Measurements from ENCODE around the gene UBQLN1.

The UBQLN1 gene

DNA sequence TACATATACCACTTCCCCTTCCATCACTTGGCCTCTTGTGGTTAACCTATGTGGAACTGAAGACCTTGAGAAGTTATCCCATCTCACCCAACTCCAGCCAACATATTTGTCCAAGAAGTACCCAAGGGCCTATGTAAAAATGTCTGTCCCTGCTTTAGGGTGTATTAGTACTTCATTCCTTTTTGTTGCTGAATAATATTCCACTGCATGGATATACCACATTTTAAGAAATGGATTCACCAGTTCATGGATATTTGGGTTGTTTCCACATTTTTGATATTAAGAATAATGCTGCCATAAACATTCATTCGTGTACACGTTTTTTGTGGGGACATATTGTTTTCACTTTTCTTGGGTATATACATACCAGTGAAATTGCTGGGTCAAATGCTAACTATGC lies 56.2 kb downstream of the UBQLN1 start:
- no peak overlapping the region for H3K4me3 ChIP-seq (ENCODE audit: low read length)
- no peaks in the 10 kb centered on the region for H3K9me3 ChIP-seq (ENCODE audit: insufficient read depth, low read depth, low read length)
- no peak overlapping the region for H3K9ac ChIP-seq (ENCODE audit: low read depth, low read length)
- H3K36me3 ChIP-seq (ENCODE audit: insufficient read depth, low read depth, low read length), result peaks cover 59% of the 10 kb centered on the region
- H3K27me3 ChIP-seq (ENCODE audit: insufficient read depth, low read length), result no peaks in the 10 kb centered on the region
- no peaks in the 10 kb centered on the region for H3K4me1 ChIP-seq (ENCODE audit: insufficient read depth, low read length)
- H3K27ac ChIP-seq (ENCODE audit: low read length), result no peak overlapping the region

DNA sequence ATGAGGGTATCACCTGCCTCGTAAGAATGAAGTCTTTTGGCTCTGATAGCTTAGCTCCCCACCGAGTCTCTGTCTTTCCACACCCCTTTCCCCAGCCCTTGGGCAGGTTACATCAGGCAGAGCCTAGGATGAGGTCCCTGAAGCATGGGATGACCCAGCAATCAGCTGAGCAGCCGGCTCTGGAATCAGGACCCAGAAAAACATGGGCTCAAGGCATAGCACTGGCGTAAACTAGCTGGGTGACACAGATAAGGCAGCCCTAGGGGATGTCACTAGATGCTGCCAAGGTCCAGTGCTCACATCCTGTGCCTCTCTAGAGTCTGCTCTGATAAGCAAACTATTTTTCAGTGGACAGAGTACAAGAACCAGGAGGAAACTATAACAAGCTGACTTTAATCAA lies 58.2 kb downstream of the UBQLN1 start:
- no peak overlapping the region for H3K4me3 ChIP-seq (ENCODE audit: low read length)
- no peaks in the 10 kb centered on the region for H3K27me3 ChIP-seq (ENCODE audit: insufficient read depth, low read length)
- H3K27ac ChIP-seq (ENCODE audit: low read length), result peak overlapping the region; percentile 54
- H3K36me3 ChIP-seq (ENCODE audit: insufficient read depth, low read depth, low read length), result peaks cover 39% of the 10 kb centered on the region
- no peaks in the 10 kb centered on the region for H3K9me3 ChIP-seq (ENCODE audit: insufficient read depth, low read depth, low read length)
- H3K9ac ChIP-seq (ENCODE audit: low read depth, low read length), result no peak overlapping the region; the same call in 1 of the 2 replicates
- H3K4me1 ChIP-seq (ENCODE audit: insufficient read depth, low read length), result no peaks in the 10 kb centered on the region

DNA sequence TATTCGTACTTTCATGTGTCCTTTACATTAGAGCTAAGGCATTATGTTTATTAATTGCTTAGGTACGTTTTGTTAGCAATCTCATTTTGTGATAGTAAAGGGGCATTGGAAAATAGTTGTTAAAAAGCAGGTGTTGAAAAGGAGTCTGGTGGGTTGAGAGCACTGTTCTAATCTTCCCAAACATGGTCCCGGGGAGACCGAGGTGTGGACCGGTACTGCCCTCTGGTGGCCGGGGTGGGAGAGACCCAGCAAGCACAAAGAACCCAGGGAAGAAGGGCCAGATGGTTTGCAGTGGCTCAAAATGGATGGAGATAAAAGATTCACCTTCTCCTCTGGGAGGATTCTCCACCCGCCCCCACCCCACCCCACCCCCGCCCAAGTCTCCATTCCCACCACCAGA lies 58.7 kb downstream of the UBQLN1 start:
- H3K9ac ChIP-seq (ENCODE audit: low read depth, low read length), result no peak overlapping the region
- no peaks in the 10 kb centered on the region for H3K4me1 ChIP-seq (ENCODE audit: insufficient read depth, low read length)
- H3K27me3 ChIP-seq (ENCODE audit: insufficient read depth, low read length), result no peaks in the 10 kb centered on the region
- H3K36me3 ChIP-seq (ENCODE audit: insufficient read depth, low read depth, low read length), result peaks cover 35% of the 10 kb centered on the region
- no peak overlapping the region for H3K4me3 ChIP-seq (ENCODE audit: low read length)
- H3K27ac ChIP-seq (ENCODE audit: low read length), result no peak overlapping the region
- H3K9me3 ChIP-seq (ENCODE audit: insufficient read depth, low read depth, low read length), result no peaks in the 10 kb centered on the region

DNA sequence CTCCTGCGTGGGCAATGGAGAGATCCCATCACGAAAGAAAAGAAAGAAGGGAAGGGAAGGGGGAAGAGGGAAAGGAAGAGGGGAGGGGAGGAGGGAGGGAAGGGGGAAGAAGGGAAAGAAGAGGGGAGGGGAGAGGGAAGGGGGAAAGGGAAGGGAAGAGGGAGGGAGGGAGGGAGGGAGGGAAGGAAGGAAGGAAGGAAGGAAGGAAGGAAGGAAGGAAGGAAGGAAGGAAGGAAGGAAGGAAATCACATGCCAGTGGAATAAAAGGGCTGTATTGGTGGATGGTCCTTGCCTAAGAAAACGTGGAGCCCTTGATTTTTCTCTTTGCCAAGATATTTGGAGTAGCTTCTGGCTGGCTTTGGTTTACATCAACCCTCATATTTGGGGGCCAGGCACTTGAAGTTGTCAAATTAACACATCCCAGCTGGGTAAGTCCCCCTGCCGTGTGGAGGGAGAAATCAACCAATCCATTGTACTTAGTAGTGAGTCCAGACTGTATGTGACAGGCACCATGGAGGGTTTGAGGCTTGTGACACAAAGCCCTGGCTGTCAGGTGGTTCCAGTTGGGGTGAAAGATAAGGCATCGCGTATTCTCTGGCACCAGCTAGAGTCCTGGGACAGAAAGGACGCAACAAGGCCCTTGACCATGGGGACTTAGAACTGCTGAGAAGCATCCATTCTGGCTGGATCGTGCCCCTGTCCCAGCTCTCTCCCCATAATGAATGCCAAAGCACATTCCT lies 61.1 kb downstream of the UBQLN1 start:
- Histone ChIP-seq H3K4me1 (ENCODE audit: insufficient read depth, low read length) (no peaks in the 10 kb centered on the region), H3K36me3 (ENCODE audit: insufficient read depth, low read depth, low read length) (peaks cover 18% of the 10 kb centered on the region), H3K4me3 (ENCODE audit: low read length) (no peak overlapping the region), H3K27ac (ENCODE audit: low read length) (no peak overlapping the region), H3K9ac (ENCODE audit: low read depth, low read length) (no peak overlapping the region), H3K9me3 (ENCODE audit: insufficient read depth, low read depth, low read length) (no peaks in the 10 kb centered on the region), H3K27me3 (ENCODE audit: insufficient read depth, low read length) (no peaks in the 10 kb centered on the region)

DNA sequence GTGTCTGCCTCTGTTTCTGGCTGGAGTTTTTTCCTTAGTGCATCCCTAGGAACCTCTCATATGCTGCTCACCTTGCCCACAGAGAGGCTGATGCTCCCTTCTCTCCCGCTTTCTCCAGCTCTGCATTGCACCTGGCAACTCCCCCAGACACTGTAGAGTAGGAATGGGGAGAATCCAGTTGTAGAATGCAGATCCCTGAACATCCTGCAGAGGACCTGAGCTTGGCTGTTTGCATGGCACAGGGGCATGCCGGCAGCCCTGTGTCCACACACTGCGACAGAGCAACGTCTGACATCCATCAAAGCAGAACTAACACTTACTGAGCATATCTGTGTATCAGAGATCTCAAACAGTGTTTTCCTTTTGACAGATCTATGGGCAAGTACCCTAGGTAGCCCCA lies 65.0 kb downstream of the UBQLN1 start:
- no peaks in the 10 kb centered on the region for H3K9me3 ChIP-seq (ENCODE audit: insufficient read depth, low read depth, low read length)
- H3K36me3 ChIP-seq (ENCODE audit: insufficient read depth, low read depth, low read length), result no peaks in the 10 kb centered on the region
- no peak overlapping the region for H3K27ac ChIP-seq (ENCODE audit: low read length)
- H3K9ac ChIP-seq (ENCODE audit: low read depth, low read length), result no peak overlapping the region
- no peak overlapping the region for H3K4me3 ChIP-seq (ENCODE audit: low read length)
- H3K4me1 ChIP-seq (ENCODE audit: insufficient read depth, low read length), result no peaks in the 10 kb centered on the region
- no peaks in the 10 kb centered on the region for H3K27me3 ChIP-seq (ENCODE audit: insufficient read depth, low read length)

DNA sequence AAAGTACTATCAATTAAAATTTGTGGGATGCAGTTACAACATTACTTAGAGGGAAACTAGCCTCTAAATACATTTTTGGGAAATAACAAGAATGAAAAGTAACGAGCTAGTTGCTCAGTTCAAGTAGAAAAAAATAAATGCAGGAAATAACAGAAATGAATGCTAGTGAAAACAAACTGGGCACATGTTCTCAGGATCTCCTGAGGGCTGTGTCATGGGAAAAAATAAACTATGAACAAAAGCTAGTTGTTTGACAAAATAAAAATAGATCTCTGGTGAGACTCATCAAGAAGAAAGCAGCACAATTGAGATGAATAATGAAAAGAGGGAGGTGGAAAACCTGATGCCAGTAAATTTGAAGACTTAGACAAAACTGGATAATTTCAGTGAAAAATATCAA lies 68.5 kb downstream of the UBQLN1 start:
- H3K27ac ChIP-seq (ENCODE audit: low read length), result no peak overlapping the region
- H3K9me3 ChIP-seq (ENCODE audit: insufficient read depth, low read depth, low read length), result no peaks in the 10 kb centered on the region
- H3K4me3 ChIP-seq (ENCODE audit: low read length), result no peak overlapping the region
- no peak overlapping the region for H3K9ac ChIP-seq (ENCODE audit: low read depth, low read length)
- no peaks in the 10 kb centered on the region for H3K27me3 ChIP-seq (ENCODE audit: insufficient read depth, low read length)
- no peaks in the 10 kb centered on the region for H3K4me1 ChIP-seq (ENCODE audit: insufficient read depth, low read length)
- no peaks in the 10 kb centered on the region for H3K36me3 ChIP-seq (ENCODE audit: insufficient read depth, low read depth, low read length)

DNA sequence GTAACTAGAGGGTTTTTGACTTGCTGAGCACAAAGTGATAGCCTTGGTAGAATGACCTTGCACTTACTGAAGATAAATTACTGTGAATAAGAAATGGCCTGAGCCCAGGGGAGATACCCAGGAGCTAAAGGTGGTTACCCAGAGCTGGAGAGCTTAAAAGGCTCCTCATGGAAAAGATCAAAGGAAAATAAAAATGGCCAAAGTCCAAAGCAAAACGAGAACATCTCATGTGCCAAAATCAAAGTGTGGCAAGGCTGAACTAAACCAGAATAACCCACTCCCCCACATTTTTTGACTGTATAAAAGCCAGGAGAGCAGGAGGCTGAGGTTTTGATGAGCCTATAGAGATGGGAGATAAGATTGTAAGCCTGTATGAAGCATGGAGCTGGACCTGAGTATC lies 70.4 kb downstream of the UBQLN1 start:
- peaks cover 5% of the 10 kb centered on the region; the same call in 1 of the 2 replicates for H3K4me1 ChIP-seq (ENCODE audit: insufficient read depth, low read length)
- no peak overlapping the region for H3K4me3 ChIP-seq (ENCODE audit: low read length)
- no peak overlapping the region for H3K9ac ChIP-seq (ENCODE audit: low read depth, low read length)
- H3K9me3 ChIP-seq (ENCODE audit: insufficient read depth, low read depth, low read length), result no peaks in the 10 kb centered on the region
- no peaks in the 10 kb centered on the region for H3K36me3 ChIP-seq (ENCODE audit: insufficient read depth, low read depth, low read length)
- H3K27me3 ChIP-seq (ENCODE audit: insufficient read depth, low read length), result no peaks in the 10 kb centered on the region
- H3K27ac ChIP-seq (ENCODE audit: low read length), result no peak overlapping the region

DNA sequence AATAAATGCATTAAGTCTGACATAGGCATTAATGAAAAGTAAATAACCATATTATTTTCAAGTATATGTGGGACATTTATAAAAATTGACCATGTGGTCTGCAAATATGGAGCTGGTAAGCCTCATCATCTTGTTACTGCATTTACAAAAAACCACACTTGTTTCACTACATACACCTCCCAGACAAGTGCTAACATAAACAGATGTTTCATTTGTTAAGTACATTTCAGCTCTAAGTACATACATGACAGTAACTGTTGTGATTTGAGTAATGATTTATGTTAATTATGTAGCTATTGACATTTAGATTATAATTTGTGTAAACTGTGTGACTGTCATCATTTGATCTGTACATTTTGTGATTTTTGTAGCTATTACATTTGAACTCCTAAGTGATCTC lies 70.9 kb downstream of the UBQLN1 start:
- no peaks in the 10 kb centered on the region for H3K9me3 ChIP-seq (ENCODE audit: insufficient read depth, low read depth, low read length)
- H3K27me3 ChIP-seq (ENCODE audit: insufficient read depth, low read length), result no peaks in the 10 kb centered on the region
- H3K36me3 ChIP-seq (ENCODE audit: insufficient read depth, low read depth, low read length), result no peaks in the 10 kb centered on the region
- H3K9ac ChIP-seq (ENCODE audit: low read depth, low read length), result no peak overlapping the region
- H3K4me1 ChIP-seq (ENCODE audit: insufficient read depth, low read length), result peaks cover 5% of the 10 kb centered on the region; the same call in 1 of the 2 replicates
- H3K27ac ChIP-seq (ENCODE audit: low read length), result no peak overlapping the region
- H3K4me3 ChIP-seq (ENCODE audit: low read length), result no peak overlapping the region

DNA sequence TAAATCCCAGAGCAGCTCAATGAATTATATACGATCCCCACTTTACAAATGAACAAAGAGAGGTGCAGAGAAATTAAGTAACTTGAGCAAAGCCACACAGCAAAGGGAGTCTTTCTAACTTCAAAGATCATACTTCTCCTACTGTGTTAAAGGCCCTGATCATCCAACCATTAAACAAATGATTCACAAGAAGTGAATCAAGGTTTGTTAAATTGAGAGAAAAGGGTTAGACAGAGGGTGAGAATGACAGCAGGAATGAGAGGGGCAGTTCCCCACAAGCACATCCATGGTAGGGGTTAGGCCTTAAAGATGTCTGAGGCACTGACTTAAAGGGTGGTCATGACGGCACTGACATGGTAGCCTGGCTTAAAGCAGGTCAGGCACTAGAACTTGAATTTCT lies 74.1 kb downstream of the UBQLN1 start:
- Histone ChIP-seq H3K36me3 (ENCODE audit: insufficient read depth, low read depth, low read length) (no peaks in the 10 kb centered on the region), H3K9ac (ENCODE audit: low read depth, low read length) (no peak overlapping the region), H3K4me3 (ENCODE audit: low read length) (no peak overlapping the region), H3K4me1 (ENCODE audit: insufficient read depth, low read length) (peaks cover 16% of the 10 kb centered on the region; the same call in 1 of the 2 replicates), H3K27ac (ENCODE audit: low read length) (no peak overlapping the region), H3K9me3 (ENCODE audit: insufficient read depth, low read depth, low read length) (no peaks in the 10 kb centered on the region), H3K27me3 (ENCODE audit: insufficient read depth, low read length) (no peaks in the 10 kb centered on the region)

DNA sequence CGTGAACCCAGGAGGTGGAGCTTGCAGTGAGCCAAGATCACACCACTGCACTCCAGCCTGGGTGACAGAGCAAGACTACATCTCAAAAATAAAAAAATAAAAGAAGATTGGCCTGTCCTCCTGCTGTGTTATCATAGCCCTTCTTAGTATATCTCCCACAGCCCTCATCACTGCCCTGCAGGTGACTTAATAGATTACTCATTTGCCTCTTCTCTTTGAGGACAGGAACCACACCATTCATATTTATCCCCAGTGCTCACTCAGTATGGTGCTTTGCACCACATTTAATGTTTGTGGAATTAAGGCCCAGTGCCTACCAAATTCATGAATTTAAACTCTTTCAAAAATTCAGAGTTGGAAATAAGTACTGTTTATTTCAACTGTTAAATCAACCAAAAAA lies 74.5 kb downstream of the UBQLN1 start:
- peaks cover 16% of the 10 kb centered on the region; the same call in 1 of the 2 replicates for H3K4me1 ChIP-seq (ENCODE audit: insufficient read depth, low read length)
- H3K27me3 ChIP-seq (ENCODE audit: insufficient read depth, low read length), result no peaks in the 10 kb centered on the region
- no peak overlapping the region for H3K4me3 ChIP-seq (ENCODE audit: low read length)
- H3K27ac ChIP-seq (ENCODE audit: low read length), result no peak overlapping the region
- no peaks in the 10 kb centered on the region for H3K9me3 ChIP-seq (ENCODE audit: insufficient read depth, low read depth, low read length)
- H3K9ac ChIP-seq (ENCODE audit: low read depth, low read length), result no peak overlapping the region
- H3K36me3 ChIP-seq (ENCODE audit: insufficient read depth, low read depth, low read length), result no peaks in the 10 kb centered on the region

DNA sequence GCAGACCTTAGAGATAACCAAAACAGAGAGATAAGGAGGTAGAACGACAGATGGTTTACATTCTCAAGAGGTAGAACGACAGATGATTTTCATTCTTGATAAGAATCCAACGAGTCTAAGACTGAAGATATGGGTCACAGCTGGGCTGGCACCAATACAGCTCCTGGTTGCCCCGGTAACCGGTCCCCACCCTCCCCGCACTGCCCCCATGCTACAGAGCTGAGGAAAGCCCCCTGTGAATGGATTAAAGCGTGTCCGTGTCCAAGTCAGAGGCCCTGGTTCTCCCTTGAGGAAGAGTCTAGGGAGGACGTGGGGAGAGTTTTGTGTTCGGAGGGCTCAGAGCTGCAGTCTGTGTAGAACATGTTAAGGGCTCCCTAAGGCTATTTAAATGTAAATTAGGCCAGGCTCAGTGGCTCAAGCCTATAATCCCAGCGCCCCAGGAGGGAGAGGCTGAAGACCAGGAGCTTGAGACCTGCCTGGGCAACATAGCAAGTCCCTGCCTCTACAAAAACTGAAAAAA lies 76.8 kb downstream of the UBQLN1 start:
- Histone ChIP-seq H3K27me3 (ENCODE audit: insufficient read depth, low read length) (no peaks in the 10 kb centered on the region), H3K4me1 (ENCODE audit: insufficient read depth, low read length) (peaks cover 16% of the 10 kb centered on the region; the same call in 1 of the 2 replicates), H3K4me3 (ENCODE audit: low read length) (peak overlapping the region; percentile 41; the same call in 1 of the 2 replicates), H3K36me3 (ENCODE audit: insufficient read depth, low read depth, low read length) (no peaks in the 10 kb centered on the region), H3K9me3 (ENCODE audit: insufficient read depth, low read depth, low read length) (no peaks in the 10 kb centered on the region), H3K9ac (ENCODE audit: low read depth, low read length) (peak overlapping the region; percentile 4; the same call in 1 of the 2 replicates), H3K27ac (ENCODE audit: low read length) (no peak overlapping the region)

DNA sequence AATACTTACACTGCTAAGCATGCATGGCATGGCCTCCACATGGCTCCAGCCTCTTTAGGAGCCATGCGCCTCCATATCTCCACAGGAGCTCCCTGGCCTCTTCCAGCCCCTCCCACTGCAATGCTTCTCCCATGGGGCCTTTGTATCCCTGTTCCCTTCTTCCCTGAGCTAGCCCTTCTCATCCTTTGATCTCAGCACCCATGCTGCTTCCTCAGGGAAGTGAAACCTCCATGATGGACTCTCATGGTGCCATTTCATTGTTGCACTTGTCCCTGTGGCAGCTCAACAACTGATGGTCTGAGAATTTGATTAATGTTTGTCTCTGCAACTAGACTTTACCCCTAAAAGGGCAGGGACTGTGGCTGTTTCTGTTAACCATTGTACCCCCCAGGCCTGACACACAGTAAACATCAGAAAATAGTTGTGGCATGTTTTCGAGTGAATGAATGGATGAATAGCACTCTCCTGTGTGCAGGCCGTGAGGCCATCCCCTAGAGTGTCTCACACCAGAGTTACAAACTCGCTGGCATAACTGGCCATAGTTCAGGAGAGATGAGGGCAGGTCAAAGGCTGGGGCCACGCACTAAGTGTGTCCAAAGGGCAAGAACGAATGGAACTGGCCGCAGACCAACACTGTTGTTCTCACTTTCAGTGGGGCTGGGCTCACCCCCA lies 78.2 kb downstream of the UBQLN1 start:
- H3K4me1 ChIP-seq (ENCODE audit: insufficient read depth, low read length), result peaks cover 16% of the 10 kb centered on the region; the same call in 1 of the 2 replicates

More for the DNA sequence above, 78.2 kb downstream of the UBQLN1 start:
- H3K9ac ChIP-seq (ENCODE audit: low read depth, low read length), result no peak overlapping the region
- H3K27me3 ChIP-seq (ENCODE audit: insufficient read depth, low read length), result no peaks in the 10 kb centered on the region
- H3K4me3 ChIP-seq (ENCODE audit: low read length), result no peak overlapping the region
- H3K27ac ChIP-seq (ENCODE audit: low read length), result peak overlapping the region; percentile 62
- no peaks in the 10 kb centered on the region for H3K9me3 ChIP-seq (ENCODE audit: insufficient read depth, low read depth, low read length)
- no peaks in the 10 kb centered on the region for H3K36me3 ChIP-seq (ENCODE audit: insufficient read depth, low read depth, low read length)

Measured in iPS-20b (cell line).